Astrocyte (in vitro differentiated cells and primary cell): ENCODE data around the gene GBX1. TPM values are rescaled to one million over a fixed set of nuclear protein-coding genes. Genes with fewer than 3 reads are reported as not detected.

Source experiments
- DNase-seq: peaks from one replicate; pipeline ENCODE4 v3.0.0-alpha.2; 2010; ENCODE audit warnings: low read depth
- FAIRE-seq: peaks from 2 replicates; lab custom pipeline; 2011; peaks lifted over from hg19 to GRCh38; lab: Jason Lieb, UNC
- H2AFZ ChIP-seq: 2 replicates; pipeline ENCODE4 v1.6.0; 2012; ENCODE audit warnings: low read depth, low read length, inconsistent platforms
- H3K27ac ChIP-seq: 2 replicates; pipeline ENCODE4 v1.5.1; 2011; ENCODE audit warnings: low read depth, low read length, inconsistent platforms
- H3K27me3 ChIP-seq: 2 replicates; pipeline ENCODE4 v1.6.0; 2011; ENCODE audit warnings: low read length, inconsistent platforms; ENCODE audit not compliant: insufficient read depth
- H3K36me3 ChIP-seq: 2 replicates; pipeline ENCODE4 v1.5.1; 2011; ENCODE audit warnings: low read length, inconsistent platforms; ENCODE audit not compliant: insufficient read depth
- H3K4me1 ChIP-seq: 2 replicates; pipeline ENCODE4 v1.5.1; 2011; ENCODE audit warnings: low read length, inconsistent platforms; ENCODE audit not compliant: insufficient read depth
- H3K4me2 ChIP-seq: 2 replicates; pipeline ENCODE4 v1.6.0; 2012; ENCODE audit warnings: low read length, inconsistent platforms
- H3K4me3 ChIP-seq: 2 replicates; pipeline ENCODE4 v1.5.1; 2011; ENCODE audit warnings: low read depth, mild to moderate bottlenecking, low read length, inconsistent platforms; ENCODE audit not compliant: insufficient read depth
- H3K79me2 ChIP-seq: 2 replicates; pipeline ENCODE4 v1.6.0; 2012; ENCODE audit warnings: mild to moderate bottlenecking, low read length, inconsistent platforms; ENCODE audit not compliant: insufficient read depth
- H3K9ac ChIP-seq: 2 replicates; pipeline ENCODE4 v1.6.0; 2012; ENCODE audit warnings: mild to moderate bottlenecking, low read length, inconsistent platforms
- H3K9me3 ChIP-seq: 2 replicates; pipeline ENCODE4 v1.5.1; 2012; ENCODE audit warnings: low read depth, mild to moderate bottlenecking, low read length, inconsistent platforms; ENCODE audit not compliant: insufficient read depth
- H4K20me1 ChIP-seq: 2 replicates; pipeline ENCODE4 v1.6.0; 2012; ENCODE audit warnings: low read length, inconsistent platforms; ENCODE audit not compliant: insufficient read depth
- H3K27ac Mint-ChIP-seq: one replicate; pipeline ENCODE4 v1.8.0; 2021; ENCODE audit warnings: mild to moderate bottlenecking, mixed read lengths; ENCODE audit not compliant: unreplicated experiment
- H3K27me3 Mint-ChIP-seq: one replicate; pipeline ENCODE4 v1.8.0; 2021; ENCODE audit warnings: low read depth, mixed read lengths; ENCODE audit not compliant: unreplicated experiment
- H3K36me3 Mint-ChIP-seq: one replicate; pipeline ENCODE4 v1.8.0; 2021; ENCODE audit warnings: low read depth, mixed read lengths; ENCODE audit not compliant: unreplicated experiment
- H3K4me1 Mint-ChIP-seq: one replicate; pipeline ENCODE4 v1.8.0; 2021; ENCODE audit warnings: low read depth, mixed read lengths; ENCODE audit not compliant: unreplicated experiment
- H3K4me3 Mint-ChIP-seq: one replicate; pipeline ENCODE4 v1.8.0; 2021; ENCODE audit warnings: mild to moderate bottlenecking, moderate library complexity, mixed read lengths; ENCODE audit not compliant: unreplicated experiment
- H3K9me3 Mint-ChIP-seq: one replicate; pipeline ENCODE4 v1.8.0; 2021; ENCODE audit warnings: mild to moderate bottlenecking, mixed read lengths; ENCODE audit not compliant: unreplicated experiment
- CTCF ChIP-seq: IDR thresholded peaks from 2 replicates; pipeline ENCODE4 v1.5.1; 2011; ENCODE audit warnings: low read depth, mild to moderate bottlenecking, inconsistent platforms, low read length, moderate library complexity; ENCODE audit not compliant: insufficient read depth
- EZH2 ChIP-seq: IDR thresholded peaks from 2 replicates; pipeline ENCODE4 v1.6.1; 2012; ENCODE audit warnings: mild to moderate bottlenecking, low read length, inconsistent platforms; ENCODE audit not compliant: insufficient read depth
- total RNA-seq: library from RNA; stranded (reverse); gene quantifications from 2 replicates; pipeline ENCODE4 v1.2.1, GENCODE V29; 2021

Gene GBX1
- total RNA-seq, 1 donor from 2014 or later, result not detected

DNA sequence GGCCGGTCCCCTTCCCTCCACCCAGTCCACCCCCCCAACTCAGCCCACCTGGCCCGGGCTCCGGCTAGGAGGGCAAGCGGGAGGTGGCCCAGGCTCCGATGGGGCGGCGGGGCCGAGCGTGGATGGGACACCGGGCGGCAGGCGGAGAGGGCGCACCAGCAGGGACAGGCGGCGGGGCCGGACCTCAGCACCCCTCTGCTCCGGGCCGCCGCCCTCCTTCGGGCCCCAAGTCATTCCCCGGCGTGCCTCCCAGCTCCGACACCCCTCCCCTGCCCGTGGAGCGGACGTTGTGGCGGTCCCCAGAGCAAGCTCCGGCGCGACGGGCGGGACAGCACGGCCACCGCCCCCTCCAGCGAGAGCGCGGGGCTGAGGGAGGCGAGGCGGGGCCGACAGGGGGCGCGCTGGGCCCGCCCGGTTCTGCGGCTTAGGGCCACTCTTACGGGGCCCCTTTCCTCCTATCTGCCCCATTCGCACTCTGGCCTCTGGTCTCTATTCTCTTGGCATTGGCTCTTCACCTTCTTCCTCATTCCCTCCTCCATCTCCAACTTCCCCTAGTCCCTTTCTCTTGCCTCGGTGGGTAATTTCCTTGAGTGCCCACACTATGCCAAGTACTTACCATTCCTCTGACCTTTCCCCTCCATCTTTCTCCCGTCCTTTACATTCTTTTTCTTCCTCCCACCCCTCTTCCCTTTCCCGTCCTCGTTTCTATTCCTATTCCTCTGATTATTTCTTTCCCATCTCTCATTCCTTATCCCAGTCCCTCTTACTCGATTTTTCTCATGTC, 701 bp upstream of the GBX1 start:
- Histone ChIP-seq H3K79me2 (no peaks in the 10 kb centered on the region), H3K4me1 (peaks cover 3% of the 10 kb centered on the region), H3K27me3 (peaks cover 72% of the 10 kb centered on the region), H3K4me2 (peak overlapping the region; percentile 76), H3K4me3 (no peak overlapping the region), H3K36me3 (no peaks in the 10 kb centered on the region), H2AFZ (peak overlapping the region; percentile 69), H3K9ac (no peak overlapping the region), H4K20me1 (peaks cover 6% of the 10 kb centered on the region), H3K27ac (no peak overlapping the region), H3K9me3 (no peaks in the 10 kb centered on the region)
- Mint-ChIP-seq H3K4me3 (peak overlapping the region; percentile 74), H3K27me3 (peaks cover 47% of the 10 kb centered on the region), H3K9me3 (peaks cover 5% of the 10 kb centered on the region), H3K4me1 (peaks cover 3% of the 10 kb centered on the region), H3K27ac (no peak overlapping the region), H3K36me3 (no peaks in the 10 kb centered on the region)
- FAIRE-seq (no peak), DNase-seq (no peak)
- TF ChIP-seq EZH2, result peak; percentile 93
- peak; percentile 6 for TF ChIP-seq CTCF

DNA sequence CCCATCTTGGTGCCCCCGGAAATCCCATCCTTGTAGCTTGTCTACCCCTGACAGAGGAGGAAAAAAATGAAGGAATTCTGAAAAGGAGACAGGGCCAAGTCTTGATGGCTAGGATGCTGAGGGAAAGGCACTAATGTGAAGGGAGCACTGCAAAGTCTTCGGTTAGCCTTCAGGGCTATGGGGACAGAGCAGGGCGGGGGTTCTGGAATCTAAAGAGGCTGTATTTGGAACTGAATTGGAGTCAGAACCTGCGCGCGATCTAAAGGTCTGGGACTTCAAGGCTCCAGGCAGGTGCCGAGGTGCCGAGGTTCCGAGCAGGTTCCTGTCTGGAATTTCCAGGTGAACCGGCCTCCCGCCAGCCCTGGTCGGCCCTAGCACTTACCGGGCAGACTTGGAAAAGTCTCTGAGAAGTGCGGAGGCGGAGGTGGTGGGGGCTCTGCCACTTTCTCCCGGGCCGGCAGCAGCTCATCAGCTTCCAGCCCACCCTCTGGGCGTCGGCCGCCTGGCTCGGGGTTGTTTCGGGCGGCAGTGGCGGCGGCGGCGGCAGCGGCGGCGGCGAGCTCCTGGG, 781 bp downstream of the GBX1 start:
- H4K20me1 ChIP-seq, result peaks cover 6% of the 10 kb centered on the region
- no peak overlapping the region for H3K27ac ChIP-seq
- H2AFZ ChIP-seq, result no peak overlapping the region
- peaks cover 77% of the 10 kb centered on the region for H3K27me3 ChIP-seq
- Mint-ChIP-seq H3K4me3 (peak overlapping the region; percentile 72), H3K4me1 (peaks cover 3% of the 10 kb centered on the region), H3K9me3 (peaks cover 5% of the 10 kb centered on the region), H3K27ac (no peak overlapping the region), H3K27me3 (peaks cover 34% of the 10 kb centered on the region), H3K36me3 (no peaks in the 10 kb centered on the region)
- no peak overlapping the region for H3K9ac ChIP-seq
- FAIRE-seq (no peak), DNase-seq (no peak)
- no peaks in the 10 kb centered on the region for H3K9me3 ChIP-seq
- TF ChIP-seq CTCF (no peak), EZH2 (peak; percentile 99)
- H3K4me2 ChIP-seq, result peak overlapping the region; percentile 76
- H3K4me1 ChIP-seq, result peaks cover 3% of the 10 kb centered on the region
- no peaks in the 10 kb centered on the region for H3K79me2 ChIP-seq
- H3K36me3 ChIP-seq, result no peaks in the 10 kb centered on the region
- H3K4me3 ChIP-seq, result peak overlapping the region; percentile 17

- H3K36me3 Mint-ChIP-seq, result no peaks in the 10 kb centered on the region
Measured at GRCh38 chr7:151161757-151162156, 5.7 kb downstream of the GBX1 start.

More at GRCh38 chr7:151161757-151162156, 5.7 kb downstream of the GBX1 start:
- peaks cover 3% of the 10 kb centered on the region for H3K4me1 Mint-ChIP-seq
- TF ChIP-seq EZH2 (no peak), CTCF (no peak)
- H3K4me3 Mint-ChIP-seq, result no peak overlapping the region
- Histone ChIP-seq H3K9ac (no peak overlapping the region), H3K79me2 (no peaks in the 10 kb centered on the region), H4K20me1 (no peaks in the 10 kb centered on the region), H3K4me1 (peaks cover under 1% of the 10 kb centered on the region), H3K9me3 (no peaks in the 10 kb centered on the region), H3K4me2 (no peak overlapping the region), H3K27ac (no peak overlapping the region), H3K4me3 (no peak overlapping the region), H2AFZ (no peak overlapping the region), H3K27me3 (peaks cover 56% of the 10 kb centered on the region), H3K36me3 (no peaks in the 10 kb centered on the region)
- no peak overlapping the region for H3K27ac Mint-ChIP-seq
- no peak for DNase-seq
- peaks cover 12% of the 10 kb centered on the region for H3K27me3 Mint-ChIP-seq
- no peak for FAIRE-seq
- H3K9me3 Mint-ChIP-seq, result no peaks in the 10 kb centered on the region
